Panc1 (cell line): ENCODE data around the gene ICAM4. TPM values are rescaled to one million over a fixed set of nuclear protein-coding genes. Genes with fewer than 3 reads are reported as not detected.

Experiments used
- ATAC-seq: fragments of 200-7000 bp; cut with Tn5 transposase; 2 replicates; pipeline ENCODE4 v1.9.1; 2020; ENCODE audit warnings: mild to moderate bottlenecking, moderate library complexity
- Bru-seq: library from RNA; stranded (reverse); fragments of 400-500 nt; gene quantifications from one replicate; lab custom pipeline; 2021; lab: Mats Ljungman, UMichigan
- BruChase-seq, 2 experiments: library from RNA; stranded (reverse); fragments of 400-500 nt; gene quantifications; one replicate each; lab custom pipeline; 2021; lab: Mats Ljungman, UMichigan
- BruUV-seq: library from RNA; stranded (reverse); fragments of 400-500 nt; replicated peaks from 2 replicates; lab custom pipeline; 2021; lab: Mats Ljungman, UMichigan
- CTCF ChIA-PET: fragments of 300-600 bp; sonication (Branson Sonifier 250); formaldehyde crosslinking; loops from one replicate; lab custom pipeline; 2022; ENCODE audit warnings: antibody characterized with exemption; lab: Charles Lee
- POLR2A ChIA-PET: fragments of 300-600 bp; sonication (Branson Sonifier 250); formaldehyde crosslinking; loops from one replicate; lab custom pipeline; 2022; ENCODE audit warnings: antibody characterized with exemption; lab: Charles Lee
- DNase-seq: peaks from one replicate; pipeline ENCODE4 v3.0.0-alpha.2; 2010; ENCODE audit warnings: low read depth, low spot score
- H3K27ac ChIP-seq: 2 replicates; pipeline ENCODE4 v1.5.1; 2011; ENCODE audit warnings: mild to moderate bottlenecking, low read length, inconsistent platforms
- H3K27me3 ChIP-seq: fragments of 200-500 bp; sonication (Bioruptor generic); 2 replicates; pipeline ENCODE4 v1.6.0; 2014; ENCODE audit warnings: low read length, inconsistent platforms; ENCODE audit not compliant: control insufficient read depth, insufficient read depth
- H3K36me3 ChIP-seq: fragments of 200-500 bp; sonication (Bioruptor generic); 2 replicates; pipeline ENCODE4 v1.5.1; 2014; ENCODE audit warnings: inconsistent platforms, mild to moderate bottlenecking, low read length, moderate library complexity; ENCODE audit not compliant: control insufficient read depth, insufficient read depth
- H3K4me1 ChIP-seq: 2 replicates; pipeline ENCODE4 v1.5.1; 2011; ENCODE audit warnings: inconsistent platforms, mild to moderate bottlenecking, low read length, moderate library complexity; ENCODE audit not compliant: control insufficient read depth, insufficient read depth
- H3K4me3 ChIP-seq, 2 experiments: 2 replicates each; pipeline ENCODE4 v1.5.1; 2011 to 2012; ENCODE audit warnings: low read depth in 2 of 2, low read length in 2 of 2, mild to moderate bottlenecking in 2 of 2, inconsistent platforms in 1 of 2, moderate library complexity in 1 of 2
- H3K9me3 ChIP-seq: fragments of 200-500 bp; sonication (Bioruptor generic); 2 replicates; pipeline ENCODE4 v1.5.1; 2014; ENCODE audit warnings: low read depth, mild to moderate bottlenecking, inconsistent platforms, low read length, moderate library complexity; ENCODE audit not compliant: control insufficient read depth, insufficient read depth
- POLR2AphosphoS5 ChIP-seq: IDR thresholded peaks from 2 replicates; pipeline ENCODE4 v1.6.1; 2012; ENCODE audit warnings: mild to moderate bottlenecking, low read depth, low read length, moderate library complexity
- SIN3A ChIP-seq: IDR thresholded peaks from 2 replicates; pipeline ENCODE4 v1.6.1; 2012; ENCODE audit warnings: low read depth, mild to moderate bottlenecking, low read length, moderate library complexity, borderline replicate concordance; ENCODE audit not compliant: insufficient read depth
- TCF7L2 ChIP-seq: IDR thresholded peaks from 2 replicates; pipeline ENCODE4 v1.6.1; 2011; ENCODE audit warnings: mild to moderate bottlenecking, low read depth, low read length, inconsistent platforms
- in situ Hi-C: cut with HindIII; loops from 2 replicates; pipeline ENCODE4 v1.10.0; 2016; ENCODE audit warnings: low sequenced_read_pairs, low pct_unique_long_range_greater_than_20kb
- intact Hi-C: fragments of 100-400 bp; cut with micrococcal nuclease; formaldehyde crosslinking; loops from one replicate; pipeline ENCODE4 v1.10.0; 2022; ENCODE audit not compliant: unreplicated experiment
- long read RNA-seq: library from polyadenylated mRNA; unstranded; transcript quantifications from one replicate; pipeline ENCODE4 v2.0.0, GENCODE V29; 2021; ENCODE audit not compliant: unreplicated experiment
- polyA plus RNA-seq: library from polyadenylated mRNA; unstranded; fragments of >200 nt; gene quantifications from one replicate; pipeline ENCODE4 v1.2.1, GENCODE V29; 2012; ENCODE audit warnings: missing spikeins; ENCODE audit not compliant: insufficient read length
- total RNA-seq: library from RNA; stranded (reverse); gene quantifications from one replicate; pipeline ENCODE4 v1.2.1, GENCODE V29; 2021; ENCODE audit not compliant: unreplicated experiment
- TF ChIP-seq, protein P1 (sequence below), 2 experiments: IDR thresholded peaks; 2 replicates each; pipeline ENCODE4 v1.6.1; 2011 to 2012; ENCODE audit warnings: low read depth in 2 of 2, control low read depth in 1 of 2, low read length in 1 of 2, mild to moderate bottlenecking in 1 of 2, moderate library complexity in 1 of 2; ENCODE audit not compliant: insufficient read depth in 1 of 2
- TF ChIP-seq, protein P2 (sequence below): fragments of 450-650 bp; IDR thresholded peaks from 2 replicates; pipeline ENCODE4 v1.5.1; 2017; ENCODE audit warnings: mild to moderate bottlenecking

ICAM4 gene, protein sequence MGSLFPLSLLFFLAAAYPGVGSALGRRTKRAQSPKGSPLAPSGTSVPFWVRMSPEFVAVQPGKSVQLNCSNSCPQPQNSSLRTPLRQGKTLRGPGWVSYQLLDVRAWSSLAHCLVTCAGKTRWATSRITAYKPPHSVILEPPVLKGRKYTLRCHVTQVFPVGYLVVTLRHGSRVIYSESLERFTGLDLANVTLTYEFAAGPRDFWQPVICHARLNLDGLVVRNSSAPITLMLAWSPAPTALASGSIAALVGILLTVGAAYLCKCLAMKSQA
- total RNA-seq (2.8 TPM), Bru-seq, nascent RNA (percentile 47 among the genes with signal in this experiment), BruChase-seq, experiment 1, labeled RNA remaining after a 2-hour chase (percentile 36 among the genes with signal in this experiment), BruChase-seq, experiment 2, labeled RNA remaining after a 6-hour chase (percentile 35 among the genes with signal in this experiment)
- 4.8 TPM for polyA plus RNA-seq
- long read RNA-seq, partial matches to known transcripts: 0 of 4 reads
- long read RNA-seq, other reads (novel, unspliced or antisense): 2 of 4 reads

DNA sequence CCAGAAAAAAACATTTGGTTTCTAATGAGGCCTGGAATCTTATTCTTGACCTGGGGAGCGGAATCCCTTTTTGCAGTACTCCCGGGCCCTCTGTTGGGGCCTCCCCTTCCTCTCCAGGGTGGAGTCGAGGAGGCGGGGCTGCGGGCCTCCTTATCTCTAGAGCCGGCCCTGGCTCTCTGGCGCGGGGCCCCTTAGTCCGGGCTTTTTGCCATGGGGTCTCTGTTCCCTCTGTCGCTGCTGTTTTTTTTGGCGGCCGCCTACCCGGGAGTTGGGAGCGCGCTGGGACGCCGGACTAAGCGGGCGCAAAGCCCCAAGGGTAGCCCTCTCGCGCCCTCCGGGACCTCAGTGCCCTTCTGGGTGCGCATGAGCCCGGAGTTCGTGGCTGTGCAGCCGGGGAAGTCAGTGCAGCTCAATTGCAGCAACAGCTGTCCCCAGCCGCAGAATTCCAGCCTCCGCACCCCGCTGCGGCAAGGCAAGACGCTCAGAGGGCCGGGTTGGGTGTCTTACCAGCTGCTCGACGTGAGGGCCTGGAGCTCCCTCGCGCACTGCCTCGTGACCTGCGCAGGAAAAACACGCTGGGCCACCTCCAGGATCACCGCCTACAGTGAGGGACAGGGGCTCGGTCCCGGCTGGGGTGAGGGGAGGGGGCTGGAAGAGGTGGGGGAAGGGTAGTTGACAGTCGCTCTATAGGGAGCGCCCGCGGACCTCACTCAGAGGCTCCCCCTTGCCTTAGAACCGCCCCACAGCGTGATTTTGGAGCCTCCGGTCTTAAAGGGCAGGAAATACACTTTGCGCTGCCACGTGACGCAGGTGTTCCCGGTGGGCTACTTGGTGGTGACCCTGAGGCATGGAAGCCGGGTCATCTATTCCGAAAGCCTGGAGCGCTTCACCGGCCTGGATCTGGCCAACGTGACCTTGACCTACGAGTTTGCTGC lies at the start of gene ICAM4:
TSS of gene ICAM4 (plus strand) at position 153 of the 935 bp plus-strand sequence. CDS start at position 211, 58 bp downstream.
- in situ Hi-C loops: no loop called here
- ATAC-seq (peak; percentile 32; the same call in 1 of the 2 replicates), DNase-seq (no peak)
- peak within 1 kb of the TSS; percentile 25 to 30 for H3K4me3 ChIP-seq
- ChIA-PET POLR2A (interaction anchor here (1.8 kb wide), 1 partner anchor 16 kb away, joined by 8 read pairs; the partner anchor contains the start of gene ICAM1), CTCF (interaction anchor here (0.6 to 1.1 kb wide), 2 partner anchors 55 to 102 kb away, joined by 3 to 9 read pairs; no protein-coding TSS in a partner anchor)
- H3K4me1 ChIP-seq: peaks cover 17% of the 10 kb centered on the region; the same call in 1 of the 2 replicates
- intact Hi-C loops: no loop called here
- TF ChIP-seq, protein P1, sequence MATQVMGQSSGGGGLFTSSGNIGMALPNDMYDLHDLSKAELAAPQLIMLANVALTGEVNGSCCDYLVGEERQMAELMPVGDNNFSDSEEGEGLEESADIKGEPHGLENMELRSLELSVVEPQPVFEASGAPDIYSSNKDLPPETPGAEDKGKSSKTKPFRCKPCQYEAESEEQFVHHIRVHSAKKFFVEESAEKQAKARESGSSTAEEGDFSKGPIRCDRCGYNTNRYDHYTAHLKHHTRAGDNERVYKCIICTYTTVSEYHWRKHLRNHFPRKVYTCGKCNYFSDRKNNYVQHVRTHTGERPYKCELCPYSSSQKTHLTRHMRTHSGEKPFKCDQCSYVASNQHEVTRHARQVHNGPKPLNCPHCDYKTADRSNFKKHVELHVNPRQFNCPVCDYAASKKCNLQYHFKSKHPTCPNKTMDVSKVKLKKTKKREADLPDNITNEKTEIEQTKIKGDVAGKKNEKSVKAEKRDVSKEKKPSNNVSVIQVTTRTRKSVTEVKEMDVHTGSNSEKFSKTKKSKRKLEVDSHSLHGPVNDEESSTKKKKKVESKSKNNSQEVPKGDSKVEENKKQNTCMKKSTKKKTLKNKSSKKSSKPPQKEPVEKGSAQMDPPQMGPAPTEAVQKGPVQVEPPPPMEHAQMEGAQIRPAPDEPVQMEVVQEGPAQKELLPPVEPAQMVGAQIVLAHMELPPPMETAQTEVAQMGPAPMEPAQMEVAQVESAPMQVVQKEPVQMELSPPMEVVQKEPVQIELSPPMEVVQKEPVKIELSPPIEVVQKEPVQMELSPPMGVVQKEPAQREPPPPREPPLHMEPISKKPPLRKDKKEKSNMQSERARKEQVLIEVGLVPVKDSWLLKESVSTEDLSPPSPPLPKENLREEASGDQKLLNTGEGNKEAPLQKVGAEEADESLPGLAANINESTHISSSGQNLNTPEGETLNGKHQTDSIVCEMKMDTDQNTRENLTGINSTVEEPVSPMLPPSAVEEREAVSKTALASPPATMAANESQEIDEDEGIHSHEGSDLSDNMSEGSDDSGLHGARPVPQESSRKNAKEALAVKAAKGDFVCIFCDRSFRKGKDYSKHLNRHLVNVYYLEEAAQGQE (IDR thresholded peaks at IDR 0.05; ENCODE audit: insufficient read depth in 1 of 2, low read depth in 2 of 2, low read length in 1 of 2): 0 out of 4 replicates have a peak, but pooled peaks of 1 of the 2 experiments have one; percentile 18
- no peak for TF ChIP-seq SIN3A
- TF ChIP-seq, protein P2, sequence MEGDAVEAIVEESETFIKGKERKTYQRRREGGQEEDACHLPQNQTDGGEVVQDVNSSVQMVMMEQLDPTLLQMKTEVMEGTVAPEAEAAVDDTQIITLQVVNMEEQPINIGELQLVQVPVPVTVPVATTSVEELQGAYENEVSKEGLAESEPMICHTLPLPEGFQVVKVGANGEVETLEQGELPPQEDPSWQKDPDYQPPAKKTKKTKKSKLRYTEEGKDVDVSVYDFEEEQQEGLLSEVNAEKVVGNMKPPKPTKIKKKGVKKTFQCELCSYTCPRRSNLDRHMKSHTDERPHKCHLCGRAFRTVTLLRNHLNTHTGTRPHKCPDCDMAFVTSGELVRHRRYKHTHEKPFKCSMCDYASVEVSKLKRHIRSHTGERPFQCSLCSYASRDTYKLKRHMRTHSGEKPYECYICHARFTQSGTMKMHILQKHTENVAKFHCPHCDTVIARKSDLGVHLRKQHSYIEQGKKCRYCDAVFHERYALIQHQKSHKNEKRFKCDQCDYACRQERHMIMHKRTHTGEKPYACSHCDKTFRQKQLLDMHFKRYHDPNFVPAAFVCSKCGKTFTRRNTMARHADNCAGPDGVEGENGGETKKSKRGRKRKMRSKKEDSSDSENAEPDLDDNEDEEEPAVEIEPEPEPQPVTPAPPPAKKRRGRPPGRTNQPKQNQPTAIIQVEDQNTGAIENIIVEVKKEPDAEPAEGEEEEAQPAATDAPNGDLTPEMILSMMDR: no peak
- 0 out of 2 replicates have a peak, but pooled peaks have one; percentile 19 for TF ChIP-seq POLR2AphosphoS5
- no peaks in the 10 kb centered on the region for H3K27me3 ChIP-seq
- no TSS peak for BruUV-seq
- no peaks in the 10 kb centered on the region for H3K36me3 ChIP-seq
- peak within 1 kb of the TSS; percentile 63 for H3K27ac ChIP-seq
- H3K9me3 ChIP-seq: no peaks in the 10 kb centered on the region

DNA sequence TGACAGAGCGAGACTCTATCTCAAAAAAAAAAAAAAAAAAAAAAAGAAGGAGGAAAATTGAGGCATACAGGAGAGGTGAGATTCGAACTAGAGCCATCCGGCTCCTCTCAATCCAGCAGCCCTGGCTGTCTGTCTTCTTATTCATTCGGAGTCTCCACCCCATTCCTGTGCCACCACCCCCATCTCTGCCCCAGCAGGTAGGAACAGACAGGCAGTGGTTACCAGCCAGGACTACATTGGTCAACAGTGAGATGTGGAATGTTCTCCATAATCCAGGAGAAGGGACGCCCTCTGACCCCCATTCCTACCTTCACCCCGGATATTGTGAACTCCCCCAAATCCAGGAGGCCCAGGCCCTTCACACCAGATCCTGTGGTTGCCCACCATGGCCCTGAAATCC lies 49.1 kb upstream of the ICAM4 start:
- H3K27me3 ChIP-seq: no peaks in the 10 kb centered on the region
- in situ Hi-C loops: no loop called here
- no peak overlapping the region for H3K27ac ChIP-seq
- intact Hi-C loops: no loop called here
- H3K9me3 ChIP-seq: no peaks in the 10 kb centered on the region
- DNase-seq (no peak), ATAC-seq (no peak)
- no peaks in the 10 kb centered on the region for H3K36me3 ChIP-seq
- no peak overlapping the region for H3K4me3 ChIP-seq
- H3K4me1 ChIP-seq: no peaks in the 10 kb centered on the region; the same call in 1 of the 2 replicates
- TF ChIP-seq, protein P2: no peak
- TF ChIP-seq TCF7L2: no peak
- TF ChIP-seq, protein P1 (IDR thresholded peaks at IDR 0.05; ENCODE audit: insufficient read depth in 1 of 2, low read depth in 2 of 2, low read length in 1 of 2): no peak
- no peak for TF ChIP-seq SIN3A
- no peak for TF ChIP-seq POLR2AphosphoS5
- ChIA-PET CTCF (interaction anchor here (0.5 to 0.7 kb wide), 2 partner anchors 31 to 249 kb away, joined by 3 to 9 read pairs; no protein-coding TSS in a partner anchor), POLR2A (no interaction called here)
- no TSS peak for BruUV-seq
